ENCODE measurements around the gene DDN. TPM values are rescaled to one million over a fixed set of nuclear protein-coding genes. Genes with fewer than 3 reads are reported as not detected.
A peak's percentile ranks its signal among the peaks of the same experiment; 100 is the strongest.

DDN gene
- total RNA-seq, 4 donors from 2014 or later = 0.11 TPM; not detected in 3

DNA sequence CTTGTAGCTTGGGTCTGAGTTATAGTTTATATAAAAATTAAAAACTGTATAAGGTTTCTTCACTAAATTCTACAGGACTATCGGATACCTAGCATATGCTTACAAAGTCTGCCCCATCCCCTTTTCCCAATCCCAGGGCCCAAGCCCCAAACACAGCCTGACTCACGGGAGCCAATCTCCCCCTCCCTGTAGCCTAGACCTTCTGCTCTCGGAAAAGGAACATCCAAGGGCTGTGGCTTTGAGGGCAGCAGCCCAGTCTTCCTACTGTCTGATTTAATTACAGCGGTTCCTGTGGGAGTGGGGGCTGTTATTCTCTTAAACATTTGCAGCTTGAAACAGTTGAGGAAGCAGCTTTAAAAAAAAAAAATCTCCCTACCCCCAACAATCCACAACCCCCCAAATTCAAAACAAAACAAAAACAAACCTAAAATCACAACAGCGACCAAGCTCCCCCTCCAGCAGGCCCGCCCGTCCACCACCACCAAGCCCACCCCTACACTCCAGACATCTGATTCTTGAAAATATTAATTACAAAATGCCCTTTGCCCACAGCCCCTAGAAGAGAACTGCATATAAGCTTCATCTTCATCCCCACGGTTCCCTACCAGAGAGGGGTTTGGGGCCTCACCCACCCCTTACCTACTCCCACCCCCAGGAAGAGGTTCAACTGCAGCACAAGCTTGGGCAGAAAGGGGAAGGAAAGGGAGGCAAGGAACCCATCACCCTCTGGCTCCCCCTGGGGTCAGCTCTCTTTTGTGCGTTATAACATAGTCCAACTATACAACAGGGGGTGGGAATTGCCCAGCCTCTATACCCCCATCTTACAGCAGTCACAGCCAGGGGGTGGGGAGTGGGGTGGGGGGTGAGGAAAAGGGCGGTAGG is 20.5 kb upstream of the DDN start:
- Histone ChIP-seq H3K4me1 (peaks cover 19 to 37% (median 24%) of the 10 kb centered on the region in 4 donors), H3K27ac (replicated peaks in 1 of 4) (peak overlapping the region; percentile 89 to 94 (median 92)), H3K27me3 (no peaks in the 10 kb centered on the region), H3K4me3 (peak overlapping the region; percentile 67 to 93 (median 83)), H3K9me3 (no peaks in the 10 kb centered on the region), H3K36me3 (peaks cover 36 to 45% (median 42%) of the 10 kb centered on the region in 4 donors)
- intact Hi-C loops (cut with DNase I) = no loop called here
- 56% methylated on average over 10 of the region's 10 CpGs for WGBS
- DNase-seq (ENCODE audit: extremely low spot score) = no peak
- TF ChIP-seq, protein P1, sequence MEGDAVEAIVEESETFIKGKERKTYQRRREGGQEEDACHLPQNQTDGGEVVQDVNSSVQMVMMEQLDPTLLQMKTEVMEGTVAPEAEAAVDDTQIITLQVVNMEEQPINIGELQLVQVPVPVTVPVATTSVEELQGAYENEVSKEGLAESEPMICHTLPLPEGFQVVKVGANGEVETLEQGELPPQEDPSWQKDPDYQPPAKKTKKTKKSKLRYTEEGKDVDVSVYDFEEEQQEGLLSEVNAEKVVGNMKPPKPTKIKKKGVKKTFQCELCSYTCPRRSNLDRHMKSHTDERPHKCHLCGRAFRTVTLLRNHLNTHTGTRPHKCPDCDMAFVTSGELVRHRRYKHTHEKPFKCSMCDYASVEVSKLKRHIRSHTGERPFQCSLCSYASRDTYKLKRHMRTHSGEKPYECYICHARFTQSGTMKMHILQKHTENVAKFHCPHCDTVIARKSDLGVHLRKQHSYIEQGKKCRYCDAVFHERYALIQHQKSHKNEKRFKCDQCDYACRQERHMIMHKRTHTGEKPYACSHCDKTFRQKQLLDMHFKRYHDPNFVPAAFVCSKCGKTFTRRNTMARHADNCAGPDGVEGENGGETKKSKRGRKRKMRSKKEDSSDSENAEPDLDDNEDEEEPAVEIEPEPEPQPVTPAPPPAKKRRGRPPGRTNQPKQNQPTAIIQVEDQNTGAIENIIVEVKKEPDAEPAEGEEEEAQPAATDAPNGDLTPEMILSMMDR (IDR thresholded peaks at IDR 0.05) = no peak
- TF ChIP-seq EP300 (IDR thresholded peaks at IDR 0.05) = no peak
- TF ChIP-seq POLR2A (IDR thresholded peaks at IDR 0.05; ENCODE audit: low read depth) = no peak
- no peak for TF ChIP-seq POLR2AphosphoS5 (IDR thresholded peaks at IDR 0.05)

DNA sequence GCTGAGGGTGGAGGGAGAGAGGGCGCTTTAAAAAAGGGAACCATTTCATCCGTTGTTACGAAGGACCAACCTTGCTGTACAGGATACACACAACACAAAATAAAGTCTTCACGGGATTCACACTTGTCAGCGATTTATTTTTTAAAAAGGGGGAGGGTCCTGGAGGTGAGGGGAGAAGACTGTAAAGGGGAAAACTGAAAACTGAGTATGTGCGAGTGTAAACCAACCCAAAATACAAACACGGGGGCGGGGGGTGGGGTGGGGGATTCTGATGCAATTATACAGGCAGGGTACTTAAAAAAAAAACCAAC is 19.9 kb upstream of the DDN start:
- intact Hi-C loops (cut with DNase I) = no loop called here
- Histone ChIP-seq H3K27me3 (no peaks in the 10 kb centered on the region), H3K27ac (replicated peaks in 1 of 4) (peak overlapping the region; percentile 89 to 94 (median 92)), H3K9me3 (no peaks in the 10 kb centered on the region), H3K4me3 (peak overlapping the region; percentile 67 to 93 (median 83)), H3K36me3 (peaks cover 30 to 39% (median 36%) of the 10 kb centered on the region in 4 donors), H3K4me1 (peaks cover 19 to 37% (median 24%) of the 10 kb centered on the region in 4 donors)
- TF ChIP-seq EP300 (IDR thresholded peaks at IDR 0.05) = no peak
- TF ChIP-seq POLR2AphosphoS5 (IDR thresholded peaks at IDR 0.05) = no peak
- 1% methylated on average over 8 of the region's 8 CpGs for WGBS
- DNase-seq (ENCODE audit: extremely low spot score) = no peak

DNA sequence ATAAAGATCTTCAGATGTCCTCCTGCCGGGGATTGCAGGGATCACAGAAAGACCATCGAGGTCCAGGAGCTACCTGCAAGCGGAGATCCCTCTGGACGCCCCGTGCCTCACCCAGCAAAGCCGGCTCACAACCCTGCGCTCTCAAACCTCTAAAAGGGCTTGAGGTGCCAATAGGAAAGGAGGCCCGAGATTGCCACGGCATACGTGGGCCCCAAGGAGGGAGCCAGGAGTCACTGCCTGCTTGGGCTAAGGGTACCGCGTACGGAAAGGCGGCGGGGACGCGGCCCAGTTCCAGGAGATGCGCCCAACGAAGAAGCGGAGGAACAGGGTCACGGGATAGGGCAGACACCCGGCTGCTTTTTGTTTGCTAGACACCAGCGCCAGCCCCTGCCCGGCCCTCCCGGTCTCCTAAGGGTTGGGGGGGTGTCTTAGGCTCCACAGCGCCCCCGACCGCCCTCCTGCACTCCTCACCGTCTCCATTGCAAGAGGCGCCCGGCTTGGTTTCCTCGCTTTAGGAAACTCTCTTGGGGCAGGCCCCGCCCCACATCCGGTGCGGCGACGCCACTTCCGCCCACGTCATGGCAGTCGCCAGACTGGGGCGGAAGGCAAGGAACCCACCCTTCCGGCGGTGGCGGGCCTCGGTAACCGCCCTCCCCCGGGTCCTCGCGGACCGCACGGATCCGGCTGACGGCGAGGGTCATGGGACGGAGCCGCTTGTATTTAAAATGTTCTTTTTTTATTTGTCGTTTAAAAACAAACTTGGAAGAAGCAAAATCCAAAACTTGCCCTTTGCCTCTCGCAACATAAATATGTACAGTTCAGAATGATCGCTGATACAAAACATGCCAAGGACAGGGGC is 19.3 kb upstream of the DDN start, which contains the start of gene PRKAG1:
Gene PRKAG1, minus strand, starts transcription at position 516 of the 859 bp plus-strand sequence. Its CDS starts 36 bp downstream, at position 480.
- under 1% methylated on average over 38 of the region's 59 CpGs for WGBS
- Histone ChIP-seq H3K36me3 (peaks cover 28 to 33% (median 30%) of the 10 kb centered on the region in 4 donors), H3K27ac (replicated peaks in 1 of 4) (peak within 1 kb of the TSS; percentile 89 to 94 (median 92)), H3K4me1 (peaks cover 19 to 37% (median 24%) of the 10 kb centered on the region in 4 donors), H3K9me3 (no peaks in the 10 kb centered on the region), H3K4me3 (peak within 1 kb of the TSS; percentile 67 to 93 (median 83)), H3K27me3 (no peaks in the 10 kb centered on the region)
- TF ChIP-seq EP300 (IDR thresholded peaks at IDR 0.05) = no peak
- peak; percentile 71 for TF ChIP-seq POLR2A (IDR thresholded peaks at IDR 0.05; ENCODE audit: low read depth)
- TF ChIP-seq, protein P1 (IDR thresholded peaks at IDR 0.05) = peak; percentile 34 to 49 (median 41)
- TF ChIP-seq POLR2AphosphoS5 (IDR thresholded peaks at IDR 0.05) = peak; percentile 98
- peak; percentile 99 for DNase-seq (ENCODE audit: extremely low spot score)
- intact Hi-C loops (cut with DNase I) = no loop called here

DNA sequence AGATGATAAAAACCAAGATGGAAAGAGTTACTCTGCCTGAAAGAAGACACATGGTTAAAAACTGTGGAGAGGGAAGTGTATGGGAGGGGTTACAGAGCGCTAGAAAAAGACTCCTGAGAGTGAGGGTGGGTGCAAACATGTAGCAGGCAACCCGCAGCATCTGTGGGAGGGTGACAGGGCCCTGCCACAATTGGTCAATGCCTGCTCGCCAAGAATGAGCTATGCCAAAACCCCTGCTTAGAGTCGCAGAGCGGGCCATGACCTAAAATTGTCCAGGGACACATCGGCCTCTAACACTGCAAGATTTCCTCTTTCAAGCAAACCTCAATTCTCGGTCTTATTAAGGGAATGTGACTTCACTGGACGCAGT is 18.7 kb upstream of the DDN start:
- intact Hi-C loops (cut with DNase I) = no loop called here
- WGBS = 0% methylated on average over 5 of the region's 8 CpGs
- Histone ChIP-seq H3K4me3 (peak overlapping the region; percentile 67 to 93 (median 83)), H3K27ac (replicated peaks in 1 of 4) (peak overlapping the region; percentile 89 to 94 (median 92)), H3K27me3 (no peaks in the 10 kb centered on the region), H3K36me3 (peaks cover 23 to 30% (median 26%) of the 10 kb centered on the region in 4 donors), H3K9me3 (no peaks in the 10 kb centered on the region), H3K4me1 (peaks cover 19 to 37% (median 24%) of the 10 kb centered on the region in 4 donors)
- TF ChIP-seq, protein P1 (IDR thresholded peaks at IDR 0.05) = peak in 1 of 3 experiments; percentile 11
- no peak for TF ChIP-seq POLR2AphosphoS5 (IDR thresholded peaks at IDR 0.05)
- no peak for DNase-seq (ENCODE audit: extremely low spot score)

DNA sequence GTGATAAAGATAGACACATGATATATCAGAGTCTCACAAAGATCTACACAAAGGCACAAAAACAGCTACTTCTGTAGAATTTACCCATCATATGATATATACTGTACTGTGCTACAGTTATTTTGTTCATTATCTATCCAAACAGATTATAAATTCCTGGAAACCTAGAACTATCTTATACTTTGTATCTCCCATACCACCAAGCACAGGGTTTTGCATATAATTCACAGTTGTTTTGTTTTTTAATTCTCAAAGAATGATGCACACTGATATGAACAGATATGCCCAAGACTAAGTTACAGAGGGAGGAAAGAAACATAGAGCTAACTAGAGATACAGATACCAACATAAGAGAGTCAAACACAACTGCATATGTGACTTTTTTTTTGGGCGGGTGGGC is 16.0 kb upstream of the DDN start:
- H3K27me3 ChIP-seq = peaks cover 0 to 11% (median 0%) of the 10 kb centered on the region in 4 donors
- peaks cover 19 to 36% (median 24%) of the 10 kb centered on the region in 4 donors for H3K4me1 ChIP-seq
- H3K36me3 ChIP-seq = peaks cover 21 to 30% (median 27%) of the 10 kb centered on the region in 4 donors
- TF ChIP-seq POLR2A (IDR thresholded peaks at IDR 0.05; ENCODE audit: low read depth) = no peak
- TF ChIP-seq, protein P1 (IDR thresholded peaks at IDR 0.05) = no peak
- intact Hi-C loops (cut with DNase I) = no loop called here
- DNase-seq (ENCODE audit: extremely low spot score) = no peak
- H3K9me3 ChIP-seq = no peaks in the 10 kb centered on the region
- 100% methylated on average over 1 of the region's 1 CpG for WGBS
- no peak overlapping the region for H3K27ac ChIP-seq (replicated peaks in 1 of 4)
- no peak overlapping the region for H3K4me3 ChIP-seq
